SIG-M5 treated with dmso at 0.1 percent for 504 hours (cell line): Measurements from ENCODE around the gene C9orf43.
"Not testable (repeated sequence)": the region's sequence is repeated elsewhere in the genome, so short reads cannot be mapped to it uniquely, and the experiment has no call there.

Source experiments
- DNase-seq: peaks from one replicate; lab custom pipeline; 2025; ENCODE audit not compliant: unreplicated experiment; lab: John Stamatoyannopoulos, UW

Gene C9orf43

GRCh38 chr9:113410207-113410864, at the start of gene C9orf43, which contains the start of gene POLE3:
C9orf43 (plus strand) TSS chr9:113410747; CDS start chr9:113413494, 2,747 bp downstream.
POLE3 (minus strand) TSS chr9:113410675; CDS start chr9:113410293, 382 bp downstream.
- peak; percentile 94 for DNase-seq

- no peak for DNase-seq
Measured at GRCh38 chr9:113361304-113362018, 49.1 kb upstream of the C9orf43 start.

GRCh38 chr9:113363336-113363735, 47.2 kb upstream of the C9orf43 start:
- DNase-seq = no peak

- DNase-seq = no peak
Measured at GRCh38 chr9:113364951-113365350, 45.6 kb upstream of the C9orf43 start.

GRCh38 chr9:113365652-113366051, 44.9 kb upstream of the C9orf43 start:
- peak; percentile 35 for DNase-seq

GRCh38 chr9:113368348-113368981, 42.1 kb upstream of the C9orf43 start:
- DNase-seq = no peak

GRCh38 chr9:113368982-113369854, 41.3 kb upstream of the C9orf43 start:
- DNase-seq = no peak

GRCh38 chr9:113369855-113370140, 40.7 kb upstream of the C9orf43 start:
- no peak for DNase-seq

- no peak for DNase-seq
Measured at GRCh38 chr9:113370806-113371325, 39.7 kb upstream of the C9orf43 start.

- DNase-seq = no peak
Measured at GRCh38 chr9:113372059-113372458, 38.5 kb upstream of the C9orf43 start.

- DNase-seq = no peak
Measured at GRCh38 chr9:113373256-113373655, 37.3 kb upstream of the C9orf43 start.

- DNase-seq = no peak
Measured at GRCh38 chr9:113373676-113374392, 36.7 kb upstream of the C9orf43 start.

- no peak for DNase-seq
Measured at GRCh38 chr9:113375057-113376023, 35.2 kb upstream of the C9orf43 start.

- DNase-seq = peak; percentile 63
Measured at GRCh38 chr9:113376634-113377567, 33.6 kb upstream of the C9orf43 start, which contains the start of gene HDHD3. HDHD3 (minus strand) TSS chr9:113376986; CDS start chr9:113374354, 2,632 bp downstream.

GRCh38 chr9:113379094-113379828, 31.3 kb upstream of the C9orf43 start:
- DNase-seq = not testable (repeated sequence)

GRCh38 chr9:113379829-113380210, 30.7 kb upstream of the C9orf43 start:
- not testable (repeated sequence) for DNase-seq

- DNase-seq = no peak
Measured at GRCh38 chr9:113380869-113381378, 29.6 kb upstream of the C9orf43 start.
